GM19239 (cell line): Measurements from ENCODE around the gene FAM20A.
"Not testable (repeated sequence)": the region's sequence is repeated elsewhere in the genome, so short reads cannot be mapped to it uniquely, and the experiment has no call there.

ENCODE experiments used
- DNase-seq: peaks from one replicate; pipeline ENCODE4 v3.0.0; 2011; ENCODE audit warnings: low spot score; ENCODE audit not compliant: insufficient read length
- FAIRE-seq: peaks from 2 replicates; lab custom pipeline; 2011; peaks lifted over from hg19 to GRCh38; lab: Jason Lieb, UNC

The FAM20A gene

DNA sequence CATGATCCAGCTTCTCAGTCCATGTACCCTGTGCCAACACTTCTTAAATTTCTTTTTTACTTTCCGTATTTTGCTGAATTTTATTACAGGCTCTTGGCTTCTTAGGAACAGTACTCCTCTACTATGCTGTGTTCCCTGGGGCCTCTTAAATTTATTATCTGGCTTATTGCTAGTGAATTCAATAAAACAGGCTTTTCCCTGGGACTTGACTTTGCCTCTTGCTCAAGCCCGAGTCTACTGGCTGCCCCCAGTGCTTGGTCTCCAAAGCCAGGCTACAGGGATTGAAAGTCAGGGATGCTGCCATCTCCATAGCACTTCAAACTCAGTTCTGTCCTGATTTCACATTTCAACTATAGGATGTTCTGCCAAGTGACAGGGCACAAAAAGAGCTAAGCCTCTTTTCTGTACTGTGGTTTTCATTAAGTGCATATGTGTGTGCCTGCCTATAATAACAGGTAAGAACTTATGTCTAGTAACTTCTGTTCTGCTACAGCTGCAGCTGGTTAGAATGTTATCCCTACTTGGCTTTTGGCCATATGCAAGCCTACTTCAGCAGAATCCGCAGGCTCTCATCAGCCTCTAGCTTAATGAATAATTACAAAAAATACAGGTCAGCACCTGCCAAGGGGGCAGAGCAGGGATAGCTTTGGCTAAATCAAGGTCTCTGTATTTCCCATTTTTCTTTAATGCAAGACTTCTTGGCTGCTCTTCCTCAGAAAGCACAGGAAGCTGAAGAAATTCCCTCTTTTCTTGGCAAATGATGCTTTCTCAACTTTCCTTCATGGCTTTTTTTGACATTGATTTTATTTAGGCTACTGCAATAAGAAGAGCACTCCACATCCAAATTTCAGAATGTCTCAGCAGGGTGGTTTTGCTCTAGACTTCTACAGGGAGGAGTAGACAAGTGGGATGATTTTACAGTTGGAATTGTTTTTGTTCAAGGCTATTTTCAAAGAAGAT, 8.2 kb downstream of the FAM20A start:
- FAIRE-seq, result no peak
- DNase-seq, result no peak

GRCh38 chr17:68592009-68592408, 9.2 kb downstream of the FAM20A start:
- no peak for DNase-seq
- no peak for FAIRE-seq

DNA sequence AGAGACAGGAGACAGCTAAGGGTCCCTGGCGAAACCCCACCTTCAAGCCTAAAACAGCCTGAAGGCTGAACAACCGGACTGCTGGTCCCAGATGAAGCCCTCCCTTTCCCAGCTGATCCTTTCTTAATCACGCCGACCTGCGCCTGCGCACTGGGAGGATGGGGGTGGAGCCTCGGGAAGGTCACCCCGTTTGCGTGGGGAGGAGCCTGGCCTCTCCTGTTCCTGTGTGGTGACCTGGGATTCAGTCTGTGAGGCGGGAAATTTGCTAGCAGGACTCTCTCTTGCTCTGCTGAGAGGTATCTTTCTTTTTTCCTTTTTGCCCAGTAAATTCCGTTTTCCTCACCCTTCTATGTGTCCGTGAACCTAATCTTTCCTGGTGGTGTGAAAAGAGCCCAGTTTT, 9.6 kb downstream of the FAM20A start:
- no peak for FAIRE-seq
- DNase-seq, result no peak

DNA sequence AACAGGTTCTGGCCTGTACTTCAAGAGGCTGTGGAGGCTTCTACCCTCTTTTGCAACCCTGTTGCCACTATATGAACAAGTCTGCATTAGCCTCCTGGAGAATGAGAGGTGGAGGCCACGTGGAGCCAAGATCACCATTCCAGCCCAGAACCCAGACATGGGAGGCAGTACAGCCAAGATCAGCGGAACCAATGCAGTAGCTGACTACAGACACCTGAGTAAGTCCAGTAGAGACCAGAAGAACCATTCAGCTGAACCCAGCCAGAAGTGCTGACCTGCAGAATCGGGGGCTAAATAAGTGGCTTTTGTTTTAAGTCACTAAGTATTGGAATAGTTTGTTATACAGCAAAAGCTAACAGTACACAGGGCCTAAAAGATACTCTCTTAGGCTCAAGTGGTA, 12.1 kb downstream of the FAM20A start:
- FAIRE-seq, result no peak
- DNase-seq, result no peak

DNA sequence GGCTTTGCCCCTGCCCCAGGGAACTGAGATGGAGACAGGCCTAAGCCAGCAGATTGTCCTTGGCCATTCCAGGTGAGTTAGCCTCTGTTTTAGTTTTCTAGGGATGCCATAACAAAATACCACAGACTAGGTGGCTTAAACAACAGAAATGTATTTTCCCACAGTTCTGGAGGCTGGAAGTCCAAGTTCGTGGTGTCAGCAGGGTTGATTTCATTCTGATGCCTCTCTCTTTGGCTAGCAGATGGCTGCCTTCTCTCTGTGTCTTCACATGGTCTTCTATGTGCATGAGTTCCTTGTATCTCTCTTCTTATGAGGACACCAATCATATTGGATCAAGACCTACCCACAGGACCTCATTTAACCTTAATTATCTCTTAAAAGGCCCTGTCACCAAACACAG, 12.8 kb downstream of the FAM20A start:
- no peak for DNase-seq
- FAIRE-seq, result no peak

- FAIRE-seq, result no peak
These were observed 13.3 kb downstream of the FAM20A start for GRCh38 chr17:68587847-68588246.

DNA sequence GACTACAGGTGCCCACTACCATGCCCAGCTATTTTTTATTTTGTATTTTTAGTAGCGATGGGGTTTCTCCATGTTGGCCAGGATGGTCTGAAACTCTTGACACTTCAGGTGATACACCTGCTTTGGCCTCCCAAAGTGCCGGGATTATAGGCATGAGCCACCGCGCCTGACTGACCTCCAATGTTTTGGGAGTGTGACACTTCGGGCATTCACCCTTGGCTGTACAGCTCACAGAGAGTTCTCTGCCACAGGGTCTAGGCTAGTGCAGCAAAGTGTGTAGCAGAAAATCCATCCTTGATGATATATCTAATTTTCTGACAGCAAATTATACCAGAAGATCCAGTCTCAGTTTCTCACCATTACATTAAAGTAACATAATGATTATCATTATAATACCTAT, 14.1 kb downstream of the FAM20A start:
- FAIRE-seq, result no peak

More at GRCh38 chr17:68587847-68588246, 13.3 kb downstream of the FAM20A start:
- DNase-seq, result no peak

GRCh38 chr17:68585643-68586042, 15.5 kb downstream of the FAM20A start:
- DNase-seq (no peak), FAIRE-seq (no peak)

More for the DNA sequence above, 14.1 kb downstream of the FAM20A start:
- DNase-seq, result no peak

DNA sequence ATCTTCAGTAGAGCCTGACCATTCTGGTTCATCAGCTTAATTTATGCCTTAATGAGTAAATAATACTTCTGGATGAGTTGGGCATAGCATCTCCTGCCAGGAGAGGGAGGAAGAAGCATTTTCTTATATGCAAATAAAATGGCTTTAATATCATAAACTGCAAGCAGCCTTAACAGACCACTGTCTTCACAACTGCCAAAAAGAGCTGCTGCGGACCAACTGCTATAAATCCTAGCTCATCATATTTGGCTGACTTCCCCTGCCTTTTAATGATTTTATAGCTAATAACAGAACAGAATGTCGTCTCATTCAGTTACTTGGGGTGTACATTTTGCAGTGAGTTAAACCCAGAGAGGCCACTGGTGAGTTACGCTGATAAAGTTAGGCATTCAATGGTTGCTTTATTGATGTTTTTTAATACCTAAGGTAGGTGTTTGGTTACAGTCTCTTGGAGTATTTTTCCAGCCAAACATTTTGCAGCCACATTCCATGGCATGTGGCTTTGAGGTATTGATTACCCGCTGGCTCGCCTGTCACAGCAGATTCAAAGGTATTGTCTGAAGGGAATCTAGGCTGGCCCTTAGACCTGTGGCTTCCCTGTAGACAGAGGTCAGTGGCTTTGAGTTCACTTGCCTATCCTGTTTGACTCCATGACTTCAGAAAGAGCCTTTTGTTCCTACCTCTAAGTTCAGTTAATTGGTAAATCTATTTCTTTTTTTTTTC, 16.4 kb downstream of the FAM20A start:
- DNase-seq (no peak), FAIRE-seq (no peak)

DNA sequence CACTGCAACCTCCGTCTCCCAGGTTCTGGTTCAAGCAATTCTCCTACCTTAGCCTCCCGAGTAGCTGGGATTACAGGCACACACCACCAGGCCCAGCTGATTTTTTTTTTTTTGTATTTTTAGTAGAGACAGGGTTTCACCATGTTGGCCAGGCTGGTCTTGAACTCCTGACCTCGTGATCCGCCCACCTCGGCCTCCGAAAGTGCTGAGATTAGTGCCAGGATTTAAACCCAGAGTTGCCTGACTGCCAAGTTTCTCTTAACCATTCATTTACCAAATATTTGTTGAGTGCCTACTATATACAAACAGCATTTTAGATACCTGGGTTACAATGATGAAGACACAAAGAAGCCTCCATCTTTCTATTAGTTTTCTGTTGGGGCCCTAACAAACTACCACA, 18.3 kb downstream of the FAM20A start:
- not testable (repeated sequence) for FAIRE-seq, DNase-seq

- no peak for DNase-seq
- no peak for FAIRE-seq
These were observed 19.1 kb downstream of the FAM20A start for GRCh38 chr17:68581863-68582645.

- FAIRE-seq (no peak), DNase-seq (no peak)
These were observed 20.9 kb downstream of the FAM20A start for GRCh38 chr17:68580236-68580770.

DNA sequence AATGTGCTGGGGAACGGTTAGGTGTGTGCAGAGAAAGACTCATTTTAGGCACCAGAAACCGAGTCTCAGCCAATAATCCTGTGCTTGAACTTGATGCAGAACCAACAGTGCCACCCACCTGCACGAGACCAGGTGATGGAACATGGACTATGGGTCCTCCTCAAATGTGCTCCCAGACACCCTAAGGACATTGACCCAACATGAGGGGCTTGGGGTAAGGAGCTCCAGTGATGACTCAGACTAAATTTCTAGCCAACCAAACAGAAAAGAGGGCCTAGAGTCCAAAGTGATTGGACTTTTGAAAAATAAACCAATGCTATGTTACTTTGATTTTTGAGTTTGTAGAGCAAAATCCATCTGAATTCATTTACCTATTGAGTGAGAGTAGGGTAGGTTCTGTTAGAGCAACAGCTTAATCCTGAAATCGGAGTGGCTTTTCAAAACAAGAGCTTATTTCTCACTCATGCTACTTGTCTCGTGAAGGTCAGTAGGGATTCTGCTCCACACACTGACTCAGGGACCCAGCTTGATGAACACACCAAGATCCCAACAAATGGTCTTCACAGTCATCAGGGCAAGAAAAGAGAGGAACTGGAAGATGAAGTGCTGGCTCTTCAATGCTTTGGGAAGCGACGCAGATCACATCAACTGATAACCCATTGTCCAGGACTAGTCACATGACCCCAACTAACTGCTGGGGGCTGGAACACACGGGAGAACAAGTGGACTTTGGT, 21.8 kb downstream of the FAM20A start:
- FAIRE-seq (no peak), DNase-seq (no peak)

DNA sequence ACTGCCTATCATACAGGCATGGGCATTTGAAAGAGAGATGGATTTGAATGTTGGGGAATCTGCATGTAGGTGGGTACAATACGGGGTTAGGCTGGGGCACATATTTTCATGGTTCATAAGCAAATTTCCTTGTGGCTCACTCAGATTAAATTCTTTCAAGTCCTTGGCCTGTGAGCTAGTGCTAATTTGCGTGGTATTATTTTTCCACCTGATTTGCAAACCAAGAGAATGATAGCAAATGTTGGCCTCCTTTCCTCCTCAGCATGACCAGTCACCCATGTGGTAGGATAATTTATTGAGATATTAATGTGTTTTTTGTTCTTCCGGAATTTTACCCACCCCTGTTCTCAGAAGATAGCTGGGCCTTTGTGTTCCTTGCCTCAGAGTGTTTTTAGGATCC, 22.9 kb downstream of the FAM20A start:
- FAIRE-seq, result no peak
- DNase-seq, result no peak

GRCh38 chr17:68577497-68577821, 23.7 kb downstream of the FAM20A start:
- FAIRE-seq (no peak), DNase-seq (no peak)

GRCh38 chr17:68576811-68577496, 24.2 kb downstream of the FAM20A start:
- DNase-seq, result no peak
- FAIRE-seq, result no peak

DNA sequence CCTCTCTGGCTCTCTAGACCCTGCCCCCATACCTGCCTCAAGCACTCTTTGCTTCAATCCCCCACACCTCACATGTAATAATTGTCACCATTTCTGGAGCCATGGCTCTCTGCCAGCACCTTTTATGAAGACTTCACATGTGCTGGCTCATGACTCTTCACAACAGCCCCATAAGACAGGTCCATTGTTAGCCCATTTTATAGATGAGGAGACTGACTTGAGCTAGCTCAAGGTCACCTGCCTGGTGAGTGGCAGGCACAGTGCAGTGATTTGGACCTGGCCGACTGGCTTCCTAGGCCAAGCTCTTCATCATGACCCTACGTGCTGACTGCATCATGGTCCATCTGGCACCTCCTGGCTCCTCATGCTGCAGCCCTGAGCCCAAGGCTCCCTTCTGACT, 25.0 kb downstream of the FAM20A start:
- FAIRE-seq (no peak), DNase-seq (no peak)

DNA sequence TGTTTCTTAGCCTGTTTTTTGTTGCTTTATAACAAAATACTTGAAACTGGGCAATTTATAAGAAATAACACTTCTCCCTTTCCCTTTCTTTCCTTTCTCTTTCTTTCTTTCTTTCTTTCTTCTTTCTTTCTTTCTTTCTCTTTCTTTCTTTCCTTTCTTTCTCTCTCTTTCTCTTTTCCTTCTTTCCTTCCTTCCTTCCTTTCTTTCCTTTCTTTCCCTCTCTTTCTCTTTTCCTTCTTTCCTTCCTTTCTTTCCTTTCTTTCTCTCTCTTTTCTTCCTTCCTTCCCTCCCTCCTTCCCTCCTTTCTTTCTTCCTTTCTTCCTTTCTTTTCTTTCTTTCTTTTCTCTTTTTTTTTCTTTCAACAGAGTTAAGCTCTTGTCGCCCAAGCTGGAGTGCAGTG, 27.8 kb downstream of the FAM20A start:
- FAIRE-seq, result no peak

DNA sequence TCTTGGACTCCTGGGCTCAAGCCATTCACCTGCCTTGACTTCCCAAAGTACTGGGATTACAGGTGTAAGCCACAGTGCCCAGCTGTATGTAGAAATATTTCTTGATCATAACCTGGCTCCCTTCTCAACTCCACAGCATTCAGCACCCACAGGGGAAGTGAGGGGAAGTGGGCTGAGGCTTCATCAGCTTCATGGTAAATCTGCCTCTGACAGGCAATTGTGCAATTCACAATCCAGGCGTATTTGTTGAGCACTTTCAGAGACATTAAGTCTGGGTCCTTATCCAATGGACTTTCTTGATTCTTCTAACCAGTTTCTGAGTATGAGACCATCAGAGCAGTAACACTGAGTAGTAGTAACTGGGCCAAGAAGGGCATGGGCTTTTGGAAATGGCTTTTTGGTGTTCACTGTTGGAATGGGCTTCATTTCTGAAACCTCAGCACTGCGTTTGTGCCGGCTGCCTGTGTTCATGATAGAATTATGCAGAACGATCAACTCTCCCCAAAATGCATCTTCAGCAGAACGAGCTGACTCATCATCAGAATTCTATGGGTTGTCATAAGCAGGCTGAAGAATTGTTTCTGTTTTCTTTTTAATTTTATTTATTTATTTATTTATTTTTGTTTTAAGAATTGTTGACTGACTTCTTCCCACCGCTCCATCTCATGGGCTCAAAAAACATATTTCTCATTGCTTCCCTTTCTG, 28.9 kb downstream of the FAM20A start:
- DNase-seq (no peak), FAIRE-seq (no peak)

More for the DNA sequence above, 27.8 kb downstream of the FAM20A start:
- DNase-seq, result no peak
